GM21737 (cell line): ENCODE measurements around the gene SS18.
A peak's percentile ranks its signal among the peaks of the same experiment; 100 is the strongest.
"Not testable (repeated sequence)": the region's sequence is repeated elsewhere in the genome, so short reads cannot be mapped to it uniquely, and the experiment has no call there.

ENCODE experiments used
- ATAC-seq: cut with Tn5 transposase; IDR thresholded peaks from one replicate; pipeline ENCODE4 v1.9.1; 2021; ENCODE audit warnings: mild to moderate bottlenecking, moderate library complexity; ENCODE audit not compliant: unreplicated experiment

Gene SS18, protein sequence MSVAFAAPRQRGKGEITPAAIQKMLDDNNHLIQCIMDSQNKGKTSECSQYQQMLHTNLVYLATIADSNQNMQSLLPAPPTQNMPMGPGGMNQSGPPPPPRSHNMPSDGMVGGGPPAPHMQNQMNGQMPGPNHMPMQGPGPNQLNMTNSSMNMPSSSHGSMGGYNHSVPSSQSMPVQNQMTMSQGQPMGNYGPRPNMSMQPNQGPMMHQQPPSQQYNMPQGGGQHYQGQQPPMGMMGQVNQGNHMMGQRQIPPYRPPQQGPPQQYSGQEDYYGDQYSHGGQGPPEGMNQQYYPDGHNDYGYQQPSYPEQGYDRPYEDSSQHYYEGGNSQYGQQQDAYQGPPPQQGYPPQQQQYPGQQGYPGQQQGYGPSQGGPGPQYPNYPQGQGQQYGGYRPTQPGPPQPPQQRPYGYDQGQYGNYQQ

GRCh38 chr18:26090130-26091046, at the start of gene SS18:
SS18 (minus strand) TSS chr18:26090613; CDS start chr18:26090569, 44 bp downstream.
- ATAC-seq: peak; percentile 79

- ATAC-seq: no peak
These were observed 45.1 kb upstream of the SS18 start for GRCh38 chr18:26135548-26135947.

- no peak for ATAC-seq
These were observed 43.7 kb upstream of the SS18 start for GRCh38 chr18:26134107-26134506.

GRCh38 chr18:26133652-26134051, 43.2 kb upstream of the SS18 start, which contains the start of gene PSMA8:
PSMA8 (plus strand) TSS chr18:26133869; CDS start chr18:26133966, 97 bp downstream.
- no peak for ATAC-seq

DNA sequence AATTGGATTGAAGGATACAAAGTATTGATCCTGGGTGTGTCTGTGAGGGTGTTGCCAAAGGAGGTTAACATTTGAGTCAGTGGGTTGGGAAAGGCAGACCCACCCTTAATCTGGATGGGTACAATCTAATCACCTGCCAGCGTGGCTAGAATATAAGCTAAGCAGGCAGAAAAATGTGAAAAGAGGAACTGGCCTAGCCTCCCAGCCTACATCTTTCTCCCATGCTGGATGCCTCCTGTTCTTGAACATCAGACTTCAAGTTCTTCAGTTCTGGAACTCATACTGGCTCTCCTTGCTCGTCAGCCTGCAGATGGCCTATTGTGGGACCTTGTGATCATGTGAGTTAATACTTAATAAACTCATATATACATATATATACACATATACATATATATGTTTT, 37.8 kb upstream of the SS18 start:
- not testable (repeated sequence) for ATAC-seq

DNA sequence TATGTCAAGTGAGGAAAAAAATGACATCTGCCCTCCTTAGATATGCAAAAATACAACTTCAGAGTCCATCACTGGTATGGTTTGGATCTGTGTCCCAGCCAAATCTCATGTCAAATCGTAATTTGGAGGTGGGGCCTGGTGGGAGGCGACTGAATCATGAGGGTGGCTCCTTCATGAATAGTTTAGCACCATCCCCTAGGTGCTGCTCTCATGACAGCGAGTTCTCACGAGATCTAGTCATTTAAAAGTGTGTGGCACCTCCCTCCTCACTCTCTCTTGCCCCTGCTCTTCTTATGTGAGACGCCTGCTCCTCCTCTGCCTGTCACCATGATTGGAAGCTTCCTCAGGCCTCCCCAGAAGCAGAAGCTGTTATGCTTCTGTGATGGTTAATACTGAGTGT, 37.4 kb upstream of the SS18 start:
- no peak for ATAC-seq

DNA sequence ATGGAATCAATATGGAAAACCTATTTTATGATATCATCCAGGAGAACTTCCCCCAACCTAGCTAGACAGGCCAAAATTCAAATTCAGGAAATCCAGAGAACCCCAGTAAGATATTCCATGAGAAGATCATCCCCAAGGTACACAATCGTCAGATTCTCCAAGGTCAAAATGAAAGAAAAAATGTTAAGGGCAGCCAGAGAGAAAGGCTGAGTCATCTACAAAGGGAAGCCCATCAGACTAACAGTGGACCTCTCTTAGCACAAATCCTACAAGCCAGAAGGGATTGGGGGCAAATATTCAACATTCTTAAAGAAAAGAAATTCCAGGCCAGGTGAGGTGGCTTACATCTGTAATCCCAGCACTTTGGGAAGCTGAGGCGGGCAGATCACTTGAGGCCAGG, 31.6 kb upstream of the SS18 start:
- ATAC-seq: not testable (repeated sequence)

DNA sequence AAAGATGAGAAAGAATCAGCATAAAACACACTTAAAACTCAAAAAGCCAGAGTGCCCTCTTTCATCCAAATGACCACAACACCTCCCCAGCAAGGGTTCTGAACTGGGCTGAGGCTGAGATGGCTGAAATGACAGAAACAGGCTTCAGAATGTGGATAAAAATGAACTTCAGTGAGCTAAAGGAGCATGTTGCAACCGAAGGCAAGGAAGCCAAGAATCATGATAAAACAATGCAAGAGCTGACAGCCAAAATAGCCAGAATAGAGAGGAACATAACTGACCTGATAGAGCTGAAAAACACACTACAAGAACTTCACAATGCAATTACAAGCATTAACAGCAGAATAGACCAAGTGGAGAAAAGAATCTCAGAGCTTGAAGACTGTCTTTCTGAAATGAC, 31.1 kb upstream of the SS18 start:
- no peak for ATAC-seq

- ATAC-seq: no peak
These were observed 28.8 kb upstream of the SS18 start for GRCh38 chr18:26119246-26119645.

DNA sequence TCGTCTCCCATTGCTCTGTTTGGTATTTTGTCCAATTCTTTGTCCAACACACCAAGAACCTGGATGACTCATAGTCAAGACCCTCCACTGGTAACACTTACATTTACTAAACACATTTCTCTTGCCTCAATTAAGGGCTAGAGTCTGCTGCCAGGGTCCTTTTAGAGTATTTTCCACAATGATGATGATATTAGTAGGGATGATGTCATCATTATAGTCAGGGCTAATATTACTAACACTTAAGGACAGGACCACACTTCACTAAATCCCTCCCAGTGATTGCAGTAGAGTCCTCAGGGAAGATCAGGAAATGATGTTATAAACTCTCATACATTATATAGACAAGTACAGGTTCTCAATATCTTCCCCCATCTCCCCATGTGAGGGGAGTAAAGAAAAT, 13.6 kb upstream of the SS18 start:
- ATAC-seq: no peak

DNA sequence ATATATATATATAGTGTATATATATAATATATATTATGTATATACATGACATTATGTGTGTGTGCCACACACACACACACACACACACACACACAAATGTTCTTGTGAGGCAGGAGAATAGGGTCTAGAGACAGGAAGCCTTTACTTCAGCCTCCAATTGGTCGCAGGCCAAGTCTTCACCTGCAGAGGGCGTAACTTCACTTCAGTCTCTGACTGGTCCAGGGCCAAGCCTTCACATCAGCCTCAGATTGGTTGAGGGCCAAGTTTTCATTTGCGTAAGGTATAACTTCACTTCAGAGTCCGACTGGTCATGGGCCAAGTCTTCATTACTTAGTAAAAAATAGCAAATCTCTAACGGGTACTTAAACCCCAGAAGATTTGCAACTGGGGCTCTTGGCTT, 13.2 kb upstream of the SS18 start:
- ATAC-seq: no peak

DNA sequence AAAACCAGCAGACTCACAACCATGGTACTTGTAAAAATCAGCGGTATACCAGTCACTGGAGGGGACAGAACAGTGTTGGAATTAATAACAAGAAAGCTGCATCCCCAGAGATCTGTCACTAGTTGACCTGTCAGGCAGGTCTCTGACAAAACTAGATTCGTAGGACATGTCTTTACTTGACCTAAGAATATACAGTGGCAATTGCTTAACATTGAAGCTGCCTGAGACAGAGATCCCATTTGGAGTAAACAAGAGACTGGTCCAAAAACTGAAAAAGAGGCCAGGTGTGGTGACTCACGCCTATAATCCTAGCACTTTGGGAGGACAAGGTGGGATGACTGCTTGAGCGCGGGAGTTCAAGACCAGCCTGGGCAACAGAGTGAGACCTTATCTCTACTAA, 7.2 kb upstream of the SS18 start:
- ATAC-seq: no peak

DNA sequence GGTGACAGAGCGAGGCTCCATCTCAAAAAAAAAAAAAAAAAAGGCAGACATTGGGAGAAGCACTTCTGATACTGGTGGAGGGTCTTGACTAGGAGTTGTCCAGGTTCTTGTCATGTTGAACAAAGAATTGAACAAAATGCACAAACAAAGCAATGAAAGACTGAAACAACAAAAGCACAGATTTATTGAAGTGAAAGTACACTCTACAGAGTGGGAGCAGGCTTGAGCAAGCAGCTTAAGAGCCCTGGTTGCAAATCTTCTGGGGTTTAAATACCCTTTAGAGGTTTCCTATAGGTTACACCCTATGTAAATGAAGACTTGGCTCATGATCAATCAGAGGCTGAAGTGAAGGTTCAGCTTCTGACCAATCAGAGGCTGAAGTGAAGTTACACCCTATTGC, 6.4 kb upstream of the SS18 start:
- ATAC-seq: no peak

- ATAC-seq: peak; percentile 39
These were observed 726 bp upstream of the SS18 start for GRCh38 chr18:26091047-26091630.

GRCh38 chr18:26089293-26090129, 902 bp downstream of the SS18 start:
- peak; percentile 13 for ATAC-seq

DNA sequence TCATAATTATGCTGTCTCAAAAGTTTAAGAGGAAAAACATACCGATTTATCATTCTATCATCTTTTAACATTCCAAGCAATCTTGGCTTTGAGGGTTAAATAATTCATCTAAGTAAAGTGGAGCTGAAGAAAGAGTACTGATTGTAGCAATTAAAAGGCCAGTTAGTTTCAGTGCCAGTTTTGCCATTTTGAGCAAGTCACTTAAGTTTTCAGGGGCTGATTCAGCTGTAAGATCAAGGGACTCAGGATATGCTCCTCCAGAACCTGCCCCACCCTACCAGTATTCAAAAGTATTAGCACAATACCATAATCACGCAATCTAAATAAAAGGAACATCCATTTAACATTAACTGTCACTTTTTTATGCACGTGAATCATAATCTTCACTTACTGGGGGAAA, 1.9 kb downstream of the SS18 start:
- no peak for ATAC-seq

- no peak for ATAC-seq
These were observed 3.5 kb downstream of the SS18 start for GRCh38 chr18:26086959-26087358.

DNA sequence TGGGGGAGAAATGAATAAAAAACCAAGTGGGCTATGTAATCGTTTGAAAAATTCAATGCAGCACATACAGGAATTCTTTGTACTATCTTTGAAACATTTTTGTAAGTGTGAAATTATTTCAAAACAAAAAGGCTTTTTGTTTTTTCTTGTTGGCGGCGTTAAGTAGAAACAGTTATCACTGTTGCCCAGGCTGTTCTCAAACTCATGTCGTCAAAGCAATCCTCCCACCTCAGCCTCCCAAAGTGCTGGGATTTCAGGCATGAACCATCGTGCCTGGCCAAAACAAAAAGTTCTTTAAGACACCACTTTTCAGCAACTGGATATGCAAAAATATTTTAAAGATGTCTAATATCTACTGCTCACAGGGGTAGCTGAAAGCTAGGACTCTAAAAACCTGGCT, 5.4 kb downstream of the SS18 start:
- no peak for ATAC-seq

GRCh38 chr18:26083099-26083498, 7.3 kb downstream of the SS18 start:
- ATAC-seq: no peak

DNA sequence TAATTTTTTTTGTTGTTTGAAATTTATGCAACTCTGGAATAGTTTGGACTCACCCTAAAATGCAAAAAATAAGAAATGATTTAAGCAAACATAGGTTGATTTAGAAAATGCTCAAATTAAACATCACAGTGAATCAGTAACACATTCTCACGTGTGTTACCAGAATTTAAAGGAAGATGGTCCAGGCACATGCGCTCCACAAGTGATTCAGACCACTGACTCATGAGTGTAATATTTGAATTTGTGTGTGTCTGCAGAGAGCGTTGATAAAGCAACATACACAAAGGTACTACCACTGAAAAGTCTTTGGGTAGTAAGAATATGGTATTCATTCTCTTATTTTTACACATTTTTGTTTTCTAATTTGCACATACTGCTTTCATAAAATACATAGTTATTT, 7.9 kb downstream of the SS18 start:
- no peak for ATAC-seq

DNA sequence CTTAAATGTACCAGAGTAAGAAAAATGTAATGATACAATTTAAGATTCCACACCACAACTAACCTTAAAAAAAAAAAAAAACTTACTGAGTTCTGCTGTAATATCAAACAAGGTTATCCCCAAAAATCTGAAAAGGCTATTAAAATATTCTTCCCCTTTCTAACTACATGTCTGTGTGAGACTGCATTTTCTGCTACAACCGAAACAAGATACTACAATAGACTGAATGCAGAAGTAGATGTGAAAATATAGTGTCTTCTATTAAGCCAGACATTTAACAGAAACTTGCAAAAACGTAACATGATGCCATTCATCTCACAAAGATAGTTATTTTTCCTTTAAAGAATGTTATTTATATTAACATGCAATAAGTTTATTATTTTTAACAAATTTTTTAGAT, 16.2 kb downstream of the SS18 start:
- no peak for ATAC-seq
